ENCODE measurements around the gene SYT9.

- TF ChIP-seq CTCF (IDR thresholded peaks at IDR 0.05) (no peak), POLR2A (IDR thresholded peaks at IDR 0.05) (no peak), POLR2AphosphoS5 (IDR thresholded peaks at IDR 0.05) (no peak)
Measured at GRCh38 chr11:7416080-7416479, 164.4 kb downstream of the SYT9 start.

All from prostate gland (tissue), 2 donors.